ENCODE results near the gene PDZD7.

PDZD7 gene

DNA sequence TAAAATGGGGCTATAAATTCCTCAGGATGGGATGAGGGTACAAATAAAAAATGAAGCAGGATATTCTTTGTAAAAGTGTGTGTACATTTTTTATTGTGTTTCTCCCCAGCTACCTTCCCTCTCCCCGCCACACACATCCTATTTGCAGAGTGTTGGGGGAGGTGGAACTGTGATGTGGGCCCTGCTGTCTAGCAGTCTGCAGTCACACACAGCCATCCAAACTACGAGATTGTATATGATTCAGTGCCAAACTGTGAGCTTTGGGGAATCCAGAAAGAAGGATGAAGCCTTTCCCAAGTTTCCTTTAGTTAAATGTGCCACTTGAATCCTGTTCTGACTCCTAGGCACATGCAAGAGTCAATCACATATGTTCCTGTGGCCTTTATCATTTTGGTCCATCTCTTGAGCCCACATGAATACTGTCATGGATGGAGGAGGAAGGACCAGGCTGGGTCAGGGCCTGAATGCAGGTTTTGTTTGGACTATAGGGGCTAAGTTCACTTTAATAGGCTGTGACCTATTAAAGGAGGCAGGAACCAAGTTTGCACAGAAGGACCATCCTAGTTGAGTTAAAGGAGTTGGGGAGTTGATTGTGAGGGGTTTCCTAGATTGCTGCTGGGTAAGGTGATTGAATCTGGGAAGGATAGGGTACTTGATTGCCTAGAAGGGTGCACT lies 62.7 kb downstream of the PDZD7 start:
- no peak for DNase-seq (ENCODE audit: low read depth in 2 of 2)

DNA sequence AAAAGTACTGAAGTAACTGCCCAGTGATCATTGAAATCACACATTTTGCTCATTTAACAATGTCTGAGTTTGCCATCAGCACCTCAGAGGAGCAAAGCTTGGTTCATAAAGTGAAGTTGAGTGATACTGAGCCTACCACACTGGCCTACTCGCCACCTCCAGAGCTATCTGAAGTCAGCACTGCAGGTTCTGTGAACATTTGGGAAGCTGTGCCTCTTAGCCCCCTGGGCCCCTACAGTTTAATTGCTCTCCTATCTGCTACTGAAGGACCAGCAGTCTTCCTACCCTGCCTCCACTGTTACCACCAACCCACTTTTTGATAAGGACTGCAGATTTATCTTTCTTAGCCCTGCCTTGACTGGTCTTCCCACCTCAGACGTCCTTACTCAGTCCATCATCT lies 63.6 kb downstream of the PDZD7 start:
- DNase-seq (ENCODE audit: low read depth in 2 of 2) = no peak

DNA sequence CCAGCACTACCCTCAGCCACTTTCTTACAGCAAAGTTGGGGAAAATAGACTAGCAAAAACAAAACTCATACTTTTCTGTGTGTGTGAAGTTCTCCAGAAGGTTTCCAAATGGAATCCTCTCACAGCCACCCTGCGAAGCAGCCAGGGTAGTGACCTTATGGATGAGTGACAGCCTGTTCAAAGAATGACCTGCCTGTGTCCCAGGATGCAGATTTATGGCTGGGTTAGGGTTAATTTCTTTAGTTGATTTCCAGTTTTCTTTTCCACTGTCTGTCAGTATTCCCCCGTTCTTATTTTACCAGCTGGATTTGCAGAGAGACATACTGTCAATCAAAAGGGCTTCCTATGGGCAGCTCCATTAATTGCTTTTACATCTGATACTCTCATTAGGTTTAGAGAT lies 64.0 kb downstream of the PDZD7 start:
- DNase-seq (ENCODE audit: low read depth in 2 of 2) = no peak

DNA sequence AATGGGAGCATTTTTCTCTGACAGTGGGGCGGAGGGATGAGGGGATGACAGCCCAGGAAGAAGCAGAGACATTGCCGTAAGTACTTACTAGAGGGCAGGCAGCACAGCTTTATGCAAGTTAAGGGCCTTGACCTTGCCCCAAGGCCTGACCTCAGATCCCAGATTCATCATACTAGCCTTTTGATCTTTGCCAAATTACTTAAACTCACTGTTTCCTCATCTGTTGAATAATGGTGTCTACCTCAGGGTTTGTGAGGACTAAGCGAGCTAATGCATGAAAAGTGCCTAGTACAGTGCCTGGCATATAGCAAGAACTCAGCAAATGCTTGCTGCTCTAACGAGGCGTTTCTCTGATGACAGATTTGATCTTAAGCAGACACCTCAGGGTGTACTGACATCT lies 65.1 kb downstream of the PDZD7 start:
- DNase-seq (ENCODE audit: low read depth in 2 of 2) = no peak

DNA sequence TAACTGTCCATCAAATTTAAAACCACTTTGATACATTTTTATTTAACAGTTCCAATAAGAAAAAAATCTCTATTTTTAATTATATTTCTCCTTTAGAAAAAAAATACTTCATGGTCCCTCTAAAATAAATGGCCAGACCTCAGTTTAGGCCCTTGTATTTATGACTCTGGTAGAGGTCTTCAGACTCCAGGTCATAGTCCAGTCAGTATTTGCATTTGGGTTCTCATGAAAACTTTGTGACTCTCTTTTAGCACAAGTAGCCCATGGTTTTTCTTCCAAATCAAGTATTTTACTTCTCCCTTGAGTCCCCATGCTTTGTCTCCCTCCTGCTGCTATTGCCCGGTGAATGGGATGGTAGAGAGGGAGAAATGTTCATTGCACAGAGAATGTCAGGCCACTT lies 67.1 kb downstream of the PDZD7 start:
- DNase-seq (ENCODE audit: low read depth in 2 of 2) = no peak

DNA sequence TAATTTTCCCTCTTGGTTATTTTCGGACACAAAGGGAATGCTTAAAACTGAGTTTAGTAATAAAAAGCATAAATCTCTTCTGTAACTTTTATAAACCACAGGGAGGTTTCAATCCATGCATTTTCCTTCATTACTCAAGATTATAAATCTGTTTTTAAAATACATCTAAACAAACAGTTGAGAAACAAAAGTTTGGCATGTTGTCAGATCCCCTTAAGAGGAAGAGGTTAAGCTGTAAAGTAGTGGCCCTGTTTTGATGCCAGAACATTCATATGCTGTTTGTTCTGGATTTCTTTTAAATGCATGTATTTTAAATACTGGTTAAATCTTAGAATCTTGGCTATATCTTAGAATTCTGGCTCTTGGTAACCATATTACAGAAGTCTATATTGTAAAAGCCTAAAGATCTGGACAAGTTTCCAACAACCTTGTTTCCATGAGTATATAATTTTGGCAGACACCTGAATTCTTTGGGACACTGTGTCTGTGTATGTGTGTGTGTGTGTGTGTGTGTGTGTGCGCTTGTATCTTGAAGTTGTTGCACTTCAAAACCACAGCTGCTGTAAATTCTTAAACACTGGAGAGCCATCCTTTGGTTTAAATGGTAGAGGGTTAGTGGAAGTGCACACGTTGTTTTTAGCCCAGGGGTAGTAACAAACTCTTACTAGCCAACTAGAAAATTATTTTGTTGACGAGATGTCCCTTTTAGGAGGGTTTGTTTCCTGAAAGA lies 68.4 kb downstream of the PDZD7 start:
- no peak for DNase-seq (ENCODE audit: low read depth in 2 of 2)

DNA sequence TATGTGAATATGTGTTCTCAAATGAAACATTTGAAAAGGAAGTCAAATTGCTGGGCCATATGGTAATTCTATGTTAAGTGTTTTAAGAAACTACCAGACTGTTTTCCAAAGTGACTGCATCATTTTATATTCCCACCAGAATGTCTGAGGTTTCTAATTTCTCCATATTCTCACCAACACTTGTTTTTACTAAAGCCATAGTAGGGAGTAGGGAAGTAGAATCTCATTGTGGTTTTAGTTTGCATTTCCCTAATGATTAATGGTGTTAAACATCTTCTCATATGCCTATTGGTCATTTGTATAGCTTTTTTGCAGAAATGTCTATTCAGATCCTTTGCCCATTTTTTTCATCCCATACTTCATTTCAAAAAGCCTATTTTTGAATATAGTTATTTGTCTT lies 70.7 kb downstream of the PDZD7 start:
- no peak for DNase-seq (ENCODE audit: low read depth in 2 of 2)
